ENCODE results near the gene STAM2.

- TF ChIP-seq CTCF (IDR thresholded peaks at IDR 0.05) (no peak), EP300 (IDR thresholded peaks at IDR 0.05) (no peak), POLR2A (IDR thresholded peaks at IDR 0.05; ENCODE audit: low read depth) (no peak)
These were observed 43.3 kb downstream of the STAM2 start for GRCh38 chr2:152132306-152132705.
